HepG2 (cell line): ENCODE data around the gene ZNF185. TPM values are rescaled to one million over a fixed set of nuclear protein-coding genes. Genes with fewer than 3 reads are reported as not detected.

Source experiments
- ATAC-seq: fragments of 200-7000 bp; cut with Tn5 transposase; 3 replicates; pipeline ENCODE4 v1.9.1; 2020; ENCODE audit warnings: mild to moderate bottlenecking, moderate library complexity
- BruUV-seq: library from RNA; stranded (reverse); fragments of 400-500 nt; replicated peaks from 2 replicates; lab custom pipeline; 2021; lab: Mats Ljungman, UMichigan
- CTCF ChIA-PET: fragments of 300-600 bp; formaldehyde crosslinking; extraction: SDS; loops from one replicate; lab custom pipeline; 2021; ENCODE audit warnings: low total read pairs, inconsistent platforms, low intra/inter-chr PET ratio; lab: Yijun Ruan, JAX
- POLR2A ChIA-PET: fragments of 350-600 bp; sonication (Branson Sonifier 250); formaldehyde crosslinking; loops from one replicate; lab custom pipeline; 2020; ENCODE audit warnings: antibody characterized with exemption, inconsistent platforms; lab: Yijun Ruan, JAX
- DNase-seq: peaks from one replicate; pipeline ENCODE4 v3.0.0-alpha.2; 2015; ENCODE audit warnings: low spot score
- FAIRE-seq: peaks from 3 replicates; lab custom pipeline; 2011; peaks lifted over from hg19 to GRCh38; lab: Jason Lieb, UNC
- H2AFZ ChIP-seq: one replicate; pipeline ENCODE4 v1.6.1; 2011; ENCODE audit warnings: low read length, inconsistent platforms
- H3K27ac ChIP-seq: fragments of 300-600 bp; 3 replicates; pipeline ENCODE4 v1.8.0; 2011; ENCODE audit warnings: mixed run types, mild to moderate bottlenecking, mixed read lengths, low read length, inconsistent platforms; ENCODE audit not compliant: insufficient read depth; ENCODE audit errors: extremely low read length
- H3K27me3 ChIP-seq, 2 experiments: fragments of 200-600 bp in 1 of 2; 2 replicates in 1 of 2; 3 replicates in 1 of 2; pipeline versions ENCODE4 v1.6.0 to v1.8.0; 2011; ENCODE audit warnings: low read length in 2 of 2, mild to moderate bottlenecking in 2 of 2, moderate library complexity in 2 of 2, inconsistent platforms in 1 of 2; ENCODE audit not compliant: insufficient read depth in 2 of 2, control insufficient read depth in 1 of 2
- H3K36me3 ChIP-seq, 2 experiments: fragments of 200-600 bp in 1 of 2; replicated peaks in 1 of 2; 2 replicates in 1 of 2; 3 replicates in 1 of 2; pipeline versions ENCODE4 v1.5.1 to v1.8.0; 2011; ENCODE audit warnings: low read length in 2 of 2, inconsistent platforms in 1 of 2; ENCODE audit not compliant: insufficient read depth in 2 of 2, control insufficient read depth in 1 of 2
- H3K4me1 ChIP-seq: 2 replicates; pipeline ENCODE4 v1.5.1; 2012; ENCODE audit warnings: low read length, inconsistent platforms; ENCODE audit not compliant: insufficient read depth
- H3K4me2 ChIP-seq: 2 replicates; pipeline ENCODE4 v1.6.0; 2011; ENCODE audit warnings: low read depth, low read length, inconsistent platforms
- H3K4me3 ChIP-seq, 3 experiments: fragments of 200-600 bp in 1 of 3; sonication (generic), shearing (Covaris generic) in 1 of 3; replicated peaks in 1 of 3; 2 replicates each; pipeline ENCODE4 v1.5.1; 2011 to 2016; ENCODE audit warnings: low read length in 3 of 3, inconsistent platforms in 2 of 3, low read depth in 2 of 3, mild to moderate bottlenecking in 2 of 3, control low read depth in 1 of 3, mixed read lengths in 1 of 3; ENCODE audit not compliant: insufficient read depth in 1 of 3
- H3K79me2 ChIP-seq: one replicate; pipeline ENCODE4 v1.6.1; 2011; ENCODE audit warnings: low read length, inconsistent platforms; ENCODE audit not compliant: insufficient read depth
- H3K9ac ChIP-seq: 2 replicates; pipeline ENCODE4 v1.6.0; 2011; ENCODE audit warnings: mild to moderate bottlenecking, low read depth, low read length, inconsistent platforms; ENCODE audit not compliant: insufficient read depth
- H3K9me3 ChIP-seq: 2 replicates; pipeline ENCODE4 v1.5.1; 2012; ENCODE audit warnings: mild to moderate bottlenecking, low read length
- H4K20me1 ChIP-seq: 2 replicates; pipeline ENCODE4 v1.6.0; 2011; ENCODE audit warnings: inconsistent platforms, mild to moderate bottlenecking, low read length, moderate library complexity; ENCODE audit not compliant: insufficient read depth
- EED ChIP-seq: sonication (generic); formaldehyde crosslinking; IDR thresholded peaks from 2 replicates; pipeline ENCODE4 v1.5.0; 2020; ENCODE audit warnings: mild to moderate bottlenecking, missing genetic modification reagents
- HMGXB4 ChIP-seq, 2 experiments: sonication (generic) in 1 of 2; formaldehyde crosslinking in 1 of 2; IDR thresholded peaks; 2 replicates each; pipeline versions ENCODE4 v1.4.0 to v1.6.1; 2018 to 2020; ENCODE audit warnings: missing genetic modification reagents in 2 of 2, borderline replicate concordance in 1 of 2, low read depth in 1 of 2, mild to moderate bottlenecking in 1 of 2, missing biosample characterization in 1 of 2
- HNF1B ChIP-seq: sonication (generic); formaldehyde crosslinking; IDR thresholded peaks from 2 replicates; pipeline ENCODE4 v1.5.1; 2020; ENCODE audit warnings: mild to moderate bottlenecking, moderate library complexity, missing genetic modification reagents
- SMAD1 ChIP-seq: sonication (generic); formaldehyde crosslinking; IDR thresholded peaks from 2 replicates; pipeline ENCODE4 v1.4.0; 2020; ENCODE audit warnings: missing genetic modification reagents, low read depth, mild to moderate bottlenecking, borderline replicate concordance
- SNRNP70 ChIP-seq: fragments of 200-400 bp; formaldehyde crosslinking; IDR thresholded peaks from 2 replicates; pipeline ENCODE4 v1.6.1; 2017; ENCODE audit warnings: mild to moderate bottlenecking, low read depth, low read length, moderate library complexity
- ZBTB43 ChIP-seq: sonication (generic); formaldehyde crosslinking; conservative IDR thresholded peaks from 2 replicates; pipeline ENCODE4 v1.4.0; 2020; ENCODE audit warnings: missing genetic modification reagents
- ZNF460 ChIP-seq: sonication (generic); formaldehyde crosslinking; IDR thresholded peaks from 2 replicates; pipeline ENCODE4 v1.5.1; 2020; ENCODE audit warnings: missing genetic modification reagents, mild to moderate bottlenecking, borderline replicate concordance
- WGBS: methylation state at CpG from one replicate; pipeline ENCODE4 v1.1.6; 2017; ENCODE audit warnings: low lambda C conversion rate; 5-methylcytosine and 5-hydroxymethylcytosine counted together
- in situ Hi-C: cut with HindIII; loops from 2 replicates; pipeline ENCODE4 v1.10.0; 2017; ENCODE audit warnings: low pct_unique_long_range_greater_than_20kb; ENCODE audit not compliant: extremely low pct_ligation_motif_present
- intact Hi-C: fragments of 100-400 bp; cut with micrococcal nuclease; formaldehyde crosslinking; loops from one replicate; pipeline ENCODE4 v1.10.0; 2022; ENCODE audit not compliant: unreplicated experiment
- polyA plus RNA-seq, 8 experiments: library from polyadenylated mRNA; depleted of rRNA in 3 of 8; stranded (reverse) in 7 of 8; unstranded in 1 of 8; fragments of >200 nt; fragmentation: Illumina TruSeq in 4 of 8; extraction: Trizol in 4 of 8; gene quantifications; 2 replicates each; pipeline versions ENCODE4 v1.2.1 to v1.2.3, GENCODE V29; 2011 to 2016; ENCODE audit warnings: low read depth in 4 of 8, missing spikeins in 1 of 8, mixed read lengths in 1 of 8; ENCODE audit not compliant: insufficient read depth in 1 of 8
- total RNA-seq, 5 experiments: library from RNA; depleted of rRNA; stranded (reverse); fragments of >200 nt; fragmentation: Illumina TruSeq; extraction: Trizol; gene quantifications; 2 replicates each; pipeline ENCODE4 v1.2.3, GENCODE V29; 2016; ENCODE audit warnings: low read depth in 1 of 5

ZNF185 gene
- total and polyA plus RNA-seq, 2 of the 13 experiments (the other 11 are each of a cell fraction or from before 2014, with no cell fraction given): 1.6 to 3.4 TPM

- no peak for ATAC-seq
- intact Hi-C loops (no loop called here), in situ Hi-C loops (no loop called here)
- Histone ChIP-seq H3K4me3 (no peak overlapping the region), H3K4me1 (no peaks in the 10 kb centered on the region)
- TF ChIP-seq HNF1B (CRISPR knock-in tag): no peak
- TF ChIP-seq ZBTB43 (CRISPR knock-in tag): no peak
- TF ChIP-seq EED: no peak
- TF ChIP-seq HMGXB4 (CRISPR knock-in tag; IDR thresholded peaks at IDR 0.05; ENCODE audit: borderline replicate concordance in 1 of 2, low read depth in 1 of 2): no peak
- TF ChIP-seq ZNF460: no peak
- TF ChIP-seq SMAD1 (CRISPR knock-in tag): no peak
- no peak for TF ChIP-seq SNRNP70
- TF ChIP-seq, all 625 proteins: peak for 0
- peaks cover 3 to 50% of the 10 kb centered on the region in 2 experiments for H3K36me3 ChIP-seq
- DNase-seq: no peak
- no TSS peak for BruUV-seq
- H3K9ac ChIP-seq: no peak overlapping the region
- H3K27me3 ChIP-seq: no peaks in the 10 kb centered on the region
- no peak overlapping the region for H3K4me2 ChIP-seq
- ChIA-PET POLR2A (no interaction called here), CTCF (no interaction called here)
- no peaks in the 10 kb centered on the region for H3K9me3 ChIP-seq
- no peaks in the 10 kb centered on the region for H3K79me2 ChIP-seq
- H2AFZ ChIP-seq: no peak overlapping the region
- H3K27ac ChIP-seq: no peak overlapping the region
- H4K20me1 ChIP-seq: no peaks in the 10 kb centered on the region
- no peak for FAIRE-seq
- WGBS: 98% methylated on average over 7 of the region's 7 CpGs
These were observed 43.9 kb upstream of the ZNF185 start for GRCh38 chrX:152853986-152854385.
